Esophagus muscularis mucosa (tissue), 4 donors: Measurements from ENCODE around the gene PCP2. TPM values are rescaled to one million over a fixed set of nuclear protein-coding genes. Genes with fewer than 3 reads are reported as not detected.
"Not testable (repeated sequence)": the region's sequence is repeated elsewhere in the genome, so short reads cannot be mapped to it uniquely, and the experiment has no call there.

Source experiments
- DNase-seq: peaks from one replicate; pipeline ENCODE4 v3.0.0-alpha.2; 2017; ENCODE audit errors: extremely low spot score
- H3K27ac ChIP-seq, 4 donors: fragments of 200-600 bp; sonication (generic); replicated peaks in 1 of 4; 1 replicate in 3 of 4; 2 replicates in 1 of 4; pipeline ENCODE4 v1.5.1; 2016 to 2019; ENCODE audit warnings: mild to moderate bottlenecking in 1 of 4
- H3K27me3 ChIP-seq, 4 donors: fragments of 200-600 bp; sonication (generic); one replicate each; pipeline versions ENCODE4 v1.5.1 to v1.6.0; 2016 to 2019
- H3K36me3 ChIP-seq, 4 donors: fragments of 200-600 bp; sonication (generic); one replicate each; pipeline ENCODE4 v1.5.1; 2016 to 2019
- H3K4me1 ChIP-seq, 4 donors: fragments of 200-600 bp; sonication (generic); one replicate each; pipeline ENCODE4 v1.5.1; 2016 to 2019
- H3K4me3 ChIP-seq, 4 donors: fragments of 200-600 bp; sonication (generic); 1 replicate in 2 of 4; 2 replicates in 2 of 4; pipeline ENCODE4 v1.5.1; 2016 to 2019; ENCODE audit warnings: mild to moderate bottlenecking in 4 of 4, moderate library complexity in 1 of 4
- H3K9me3 ChIP-seq, 4 donors: fragments of 200-600 bp; sonication (generic); 1 replicate in 3 of 4; 2 replicates in 1 of 4; pipeline ENCODE4 v1.5.1; 2016 to 2019
- EP300 ChIP-seq: sonication (generic); formaldehyde crosslinking; IDR thresholded peaks from one replicate; pipeline ENCODE4 v1.6.1; 2017; ENCODE audit warnings: antibody characterized with exemption
- POLR2A ChIP-seq: fragments of 450-650 bp; IDR thresholded peaks from one replicate; pipeline ENCODE4 v1.6.1; 2017; ENCODE audit warnings: antibody characterized with exemption, moderate library complexity, mild to moderate bottlenecking, low read depth
- POLR2AphosphoS5 ChIP-seq, 2 donors: sonication (generic); formaldehyde crosslinking; IDR thresholded peaks; one replicate each; pipeline ENCODE4 v1.6.1; 2017; ENCODE audit warnings: antibody characterized with exemption in 2 of 2
- WGBS: methylation state at CpG from one replicate; pipeline ENCODE4 v1.1.5; 2018; 5-methylcytosine and 5-hydroxymethylcytosine counted together
- intact Hi-C: fragments of 100-400 bp; cut with DNase I; formaldehyde crosslinking; loops from one replicate; pipeline ENCODE4 v1.15.1; 2023
- total RNA-seq, 4 donors: library from RNA; depleted of rRNA; stranded (reverse); fragments of >200 nt; gene quantifications; one replicate each; pipeline versions ENCODE4 v1.1.0 to v1.2.1, GENCODE V29; 2016
- TF ChIP-seq, protein P1 (sequence below), 3 experiments: fragments of 200-600 bp in 2 of 3; fragments of 450-650 bp in 1 of 3; sonication (generic) in 2 of 3; IDR thresholded peaks; one replicate each; pipeline ENCODE4 v1.5.1; 2017 to 2019; ENCODE audit warnings: antibody characterized with exemption in 3 of 3, mild to moderate bottlenecking in 2 of 3, moderate library complexity in 1 of 3

PCP2 gene
- total RNA-seq, 4 donors from 2014 or later: not detected

DNA sequence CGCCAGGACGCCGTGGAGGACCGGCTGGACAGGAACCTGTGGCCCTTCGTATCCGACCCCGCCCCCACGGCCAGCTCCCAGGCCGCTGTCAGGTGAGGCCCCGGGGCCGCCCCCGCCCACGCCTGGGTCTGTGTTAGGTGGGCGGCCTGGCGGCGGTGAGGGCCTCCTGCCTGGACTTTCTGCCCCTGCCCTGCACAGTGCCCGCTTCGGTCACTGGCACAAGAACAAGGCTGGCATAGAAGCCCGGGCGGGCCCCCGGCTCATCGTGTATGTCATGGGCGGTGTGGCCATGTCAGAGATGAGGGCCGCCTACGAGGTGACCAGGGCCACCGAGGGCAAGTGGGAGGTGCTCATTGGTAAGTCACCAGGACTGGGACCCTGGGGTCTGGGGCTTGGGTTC, 13.6 kb upstream of the PCP2 start:
- H3K4me1 ChIP-seq: peaks cover 0 to 5% (median 2%) of the 10 kb centered on the region in 4 donors
- peaks cover 0 to 84% (median 2%) of the 10 kb centered on the region in 4 donors for H3K27me3 ChIP-seq
- no peak overlapping the region for H3K4me3 ChIP-seq
- no peaks in the 10 kb centered on the region for H3K9me3 ChIP-seq
- no CpG with 5 or more reads among the region's 26 CpGs for WGBS
- TF ChIP-seq EP300: no peak
- TF ChIP-seq, protein P1, sequence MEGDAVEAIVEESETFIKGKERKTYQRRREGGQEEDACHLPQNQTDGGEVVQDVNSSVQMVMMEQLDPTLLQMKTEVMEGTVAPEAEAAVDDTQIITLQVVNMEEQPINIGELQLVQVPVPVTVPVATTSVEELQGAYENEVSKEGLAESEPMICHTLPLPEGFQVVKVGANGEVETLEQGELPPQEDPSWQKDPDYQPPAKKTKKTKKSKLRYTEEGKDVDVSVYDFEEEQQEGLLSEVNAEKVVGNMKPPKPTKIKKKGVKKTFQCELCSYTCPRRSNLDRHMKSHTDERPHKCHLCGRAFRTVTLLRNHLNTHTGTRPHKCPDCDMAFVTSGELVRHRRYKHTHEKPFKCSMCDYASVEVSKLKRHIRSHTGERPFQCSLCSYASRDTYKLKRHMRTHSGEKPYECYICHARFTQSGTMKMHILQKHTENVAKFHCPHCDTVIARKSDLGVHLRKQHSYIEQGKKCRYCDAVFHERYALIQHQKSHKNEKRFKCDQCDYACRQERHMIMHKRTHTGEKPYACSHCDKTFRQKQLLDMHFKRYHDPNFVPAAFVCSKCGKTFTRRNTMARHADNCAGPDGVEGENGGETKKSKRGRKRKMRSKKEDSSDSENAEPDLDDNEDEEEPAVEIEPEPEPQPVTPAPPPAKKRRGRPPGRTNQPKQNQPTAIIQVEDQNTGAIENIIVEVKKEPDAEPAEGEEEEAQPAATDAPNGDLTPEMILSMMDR (IDR thresholded peaks at IDR 0.05): no peak
- no peak for TF ChIP-seq POLR2AphosphoS5 (IDR thresholded peaks at IDR 0.05)
- TF ChIP-seq POLR2A: no peak
- intact Hi-C loops: no loop called here
- H3K27ac ChIP-seq: no peak overlapping the region
- DNase-seq: no peak
- H3K36me3 ChIP-seq: no peaks in the 10 kb centered on the region

DNA sequence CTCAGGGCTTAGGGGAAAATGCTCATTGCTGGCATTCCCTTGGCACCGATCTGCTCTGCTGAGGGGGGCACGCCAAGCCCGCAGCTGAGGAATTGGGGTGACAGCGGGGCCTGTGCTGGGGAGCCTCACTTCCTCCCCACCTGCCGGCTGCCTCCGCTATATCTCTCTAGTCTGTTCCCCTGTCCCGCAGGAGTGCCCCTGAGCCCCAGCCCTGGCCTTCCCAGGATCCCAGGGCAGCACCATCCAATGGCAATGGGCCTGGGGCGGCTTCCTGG, 12.8 kb upstream of the PCP2 start:
- no peaks in the 10 kb centered on the region for H3K36me3 ChIP-seq
- H3K4me1 ChIP-seq: no peaks in the 10 kb centered on the region
- intact Hi-C loops: no loop called here
- WGBS: 89% methylated on average over 6 of the region's 8 CpGs
- TF ChIP-seq, protein P1 (IDR thresholded peaks at IDR 0.05): no peak
- TF ChIP-seq POLR2AphosphoS5 (IDR thresholded peaks at IDR 0.05): no peak
- no peak for TF ChIP-seq POLR2A
- no peak for TF ChIP-seq EP300
- no peak overlapping the region for H3K4me3 ChIP-seq
- H3K27me3 ChIP-seq: peaks cover 0 to 91% (median 2%) of the 10 kb centered on the region in 4 donors
- no peak overlapping the region for H3K27ac ChIP-seq
- DNase-seq: no peak
- no peaks in the 10 kb centered on the region for H3K9me3 ChIP-seq

DNA sequence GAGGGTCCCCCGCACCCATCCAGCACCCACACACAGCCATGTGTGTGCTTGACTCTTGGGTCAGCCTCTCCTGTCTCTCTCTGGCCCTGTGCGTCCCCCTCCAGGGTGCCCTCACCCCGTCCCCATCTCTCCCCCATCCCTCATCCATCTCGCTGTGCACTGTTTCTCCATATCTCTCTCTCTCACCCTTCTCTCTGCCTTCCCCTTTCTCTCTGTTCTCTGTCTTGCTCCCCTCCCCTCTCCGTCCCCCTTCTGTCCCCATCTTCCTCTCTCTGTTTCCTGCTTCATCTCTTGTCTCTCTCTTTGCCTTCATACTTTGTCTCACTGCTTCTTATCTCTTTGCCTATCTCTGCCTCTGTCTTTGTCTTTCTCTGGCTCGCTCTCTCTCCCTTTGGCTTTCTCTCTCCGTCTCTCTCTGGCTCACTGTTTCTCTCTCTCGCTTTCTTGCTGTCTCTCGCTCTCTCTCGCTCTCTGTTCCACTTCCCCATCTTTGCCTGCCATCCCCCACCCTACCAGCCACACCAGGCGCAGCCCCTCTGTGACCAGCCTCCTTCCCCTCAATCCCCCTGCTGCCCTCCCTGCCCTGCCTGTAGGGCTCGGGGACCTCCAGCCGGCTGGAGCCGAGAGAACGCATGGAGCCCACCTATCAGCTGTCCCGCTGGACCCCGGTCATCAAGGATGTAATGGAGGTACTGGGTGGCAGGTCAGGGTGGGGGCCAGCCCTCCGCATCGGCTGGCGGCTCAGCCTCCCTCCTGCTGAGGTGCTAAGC, 12.3 kb upstream of the PCP2 start:
- H3K4me1 ChIP-seq: no peaks in the 10 kb centered on the region
- no peaks in the 10 kb centered on the region for H3K9me3 ChIP-seq
- TF ChIP-seq POLR2A: no peak
- TF ChIP-seq, protein P1 (IDR thresholded peaks at IDR 0.05): no peak
- TF ChIP-seq POLR2AphosphoS5 (IDR thresholded peaks at IDR 0.05): no peak
- no peak for TF ChIP-seq EP300
- H3K4me3 ChIP-seq: no peak overlapping the region
- peaks cover 0 to 91% (median 2%) of the 10 kb centered on the region in 4 donors for H3K27me3 ChIP-seq
- WGBS: 55% methylated on average over 17 of the region's 20 CpGs
- no peak for DNase-seq
- H3K27ac ChIP-seq: no peak overlapping the region
- no peaks in the 10 kb centered on the region for H3K36me3 ChIP-seq
- intact Hi-C loops: no loop called here

DNA sequence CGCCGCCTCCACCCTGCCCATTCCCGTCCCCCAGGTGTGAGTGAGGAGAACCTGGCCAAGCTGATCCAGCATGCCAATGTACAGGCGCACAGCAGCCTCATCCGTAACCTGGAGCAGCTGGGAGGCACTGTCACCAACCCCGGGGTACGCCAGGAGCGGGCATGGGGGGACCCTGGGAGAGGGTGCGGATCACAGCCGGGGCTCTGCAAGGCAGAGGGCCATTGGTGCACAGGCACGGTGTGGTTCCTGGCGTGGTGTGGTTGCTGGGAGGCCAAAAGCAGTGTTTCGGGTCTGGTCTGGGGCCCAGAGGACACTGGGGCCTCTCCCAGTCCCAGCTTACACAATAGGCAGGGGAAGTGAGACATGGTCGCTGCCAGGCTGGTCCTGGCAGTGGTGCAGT, 11.6 kb upstream of the PCP2 start:
- Histone ChIP-seq H3K4me3 (no peak overlapping the region), H3K27me3 (peaks cover 0 to 91% (median 2%) of the 10 kb centered on the region in 4 donors), H3K27ac (no peak overlapping the region), H3K9me3 (no peaks in the 10 kb centered on the region), H3K36me3 (no peaks in the 10 kb centered on the region), H3K4me1 (no peaks in the 10 kb centered on the region)
- intact Hi-C loops: no loop called here
- 87% methylated on average over 13 of the region's 14 CpGs for WGBS
- no peak for DNase-seq
- TF ChIP-seq POLR2AphosphoS5 (IDR thresholded peaks at IDR 0.05) (no peak), POLR2A (no peak), EP300 (no peak)
- TF ChIP-seq, protein P1 (IDR thresholded peaks at IDR 0.05): no peak

DNA sequence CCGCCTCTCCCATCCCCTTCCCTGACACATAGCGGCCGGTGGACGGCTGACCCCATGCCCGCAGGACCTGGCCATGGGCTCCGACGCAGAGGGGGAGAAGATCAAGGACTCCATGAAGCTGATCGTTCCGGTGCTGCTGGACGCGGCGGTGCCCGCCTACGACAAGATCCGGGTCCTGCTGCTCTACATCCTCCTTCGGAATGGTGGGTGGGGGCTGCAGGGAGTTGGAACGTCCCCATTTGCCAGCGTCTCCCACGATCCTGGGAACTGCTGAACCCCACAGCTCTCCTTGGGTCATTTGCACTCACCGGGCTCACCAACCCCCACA, 11.0 kb upstream of the PCP2 start:
- TF ChIP-seq EP300 (no peak), POLR2A (no peak), POLR2AphosphoS5 (IDR thresholded peaks at IDR 0.05) (no peak)
- TF ChIP-seq, protein P1 (IDR thresholded peaks at IDR 0.05): no peak
- no peaks in the 10 kb centered on the region for H3K36me3 ChIP-seq
- no peak for DNase-seq
- H3K27me3 ChIP-seq: peaks cover 0 to 88% (median 2%) of the 10 kb centered on the region in 4 donors
- no peaks in the 10 kb centered on the region for H3K4me1 ChIP-seq
- intact Hi-C loops: no loop called here
- no peak overlapping the region for H3K4me3 ChIP-seq
- whole genome bisulfite sequencing: 92% methylated on average over 18 of the region's 20 CpGs
- H3K27ac ChIP-seq: no peak overlapping the region
- H3K9me3 ChIP-seq: no peaks in the 10 kb centered on the region

DNA sequence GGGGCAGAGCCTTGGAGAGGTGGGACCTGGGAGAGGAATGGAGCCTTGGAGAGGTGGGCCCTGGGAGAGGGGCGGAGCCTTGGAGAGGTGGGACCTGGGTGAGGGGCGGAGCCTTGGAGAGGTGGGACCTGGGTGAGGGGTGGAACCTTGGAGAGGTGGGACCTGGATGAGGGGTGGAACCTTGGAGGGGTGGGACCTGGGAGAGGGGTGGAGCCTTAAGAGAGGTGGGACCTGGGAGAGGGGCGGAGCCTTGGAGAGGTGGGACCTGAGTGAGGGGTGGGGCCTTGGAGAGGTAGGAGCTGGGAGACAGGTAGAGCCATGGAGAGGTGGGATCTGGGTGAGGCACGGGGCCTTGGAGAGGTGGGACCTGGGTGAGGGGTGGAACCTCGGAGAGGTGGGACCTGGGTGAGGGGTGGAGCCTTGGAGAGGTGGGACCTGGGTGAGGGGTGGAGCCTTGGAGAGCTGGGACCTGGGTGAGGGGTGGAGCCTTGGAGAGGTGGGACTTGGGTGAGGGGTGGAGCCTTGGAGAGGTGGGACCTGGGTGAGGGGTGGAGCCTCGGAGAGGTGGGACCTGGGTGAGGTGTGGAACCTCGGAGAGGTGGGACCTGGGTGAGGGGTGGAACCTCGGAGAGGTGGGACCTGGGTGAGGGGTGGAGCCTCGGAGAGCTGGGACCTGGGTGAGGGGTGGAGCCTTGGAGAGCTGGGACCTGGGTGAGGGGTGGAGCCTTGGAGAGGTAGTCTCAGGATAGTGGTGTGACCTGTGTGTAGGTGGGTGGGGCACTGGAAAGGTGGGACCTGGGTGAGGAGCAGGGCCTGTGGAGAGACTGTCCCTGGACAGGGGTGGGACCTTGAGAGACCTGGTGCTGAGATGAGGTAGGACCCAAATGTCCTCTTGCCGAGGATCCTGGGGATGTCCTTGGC, 10.4 kb upstream of the PCP2 start:
- DNase-seq, H3K27ac ChIP-seq, H3K4me3 ChIP-seq, H3K36me3 ChIP-seq, H3K4me1 ChIP-seq, intact Hi-C loops, H3K9me3 ChIP-seq: not testable (repeated sequence)
- H3K27me3 ChIP-seq: peaks cover 0 to 88% (median 4%) of the 10 kb centered on the region in 4 donors
- 80% methylated on average over 9 of the region's 10 CpGs for WGBS
